GM23338 (cell line): Measurements from ENCODE around the gene MYOF. TPM values are rescaled to one million over a fixed set of nuclear protein-coding genes. Genes with fewer than 3 reads are reported as not detected.
A peak's percentile ranks its signal among the peaks of the same experiment; 100 is the strongest.

Experiments
- ATAC-seq: fragments of 200-7000 bp; cut with Tn5 transposase; 3 replicates; pipeline ENCODE4 v1.9.1; 2020
- DNase-seq: peaks from one replicate; pipeline ENCODE4 v3.0.0-alpha.2; 2015; ENCODE audit warnings: low spot score
- H2AFZ ChIP-seq: fragments of 200-600 bp; sonication (generic); 2 replicates; pipeline ENCODE4 v1.8.0; 2016; ENCODE audit warnings: antibody characterized with exemption, mild to moderate bottlenecking, moderate library complexity
- H3F3A ChIP-seq: fragments of 200-600 bp; sonication (generic); replicated peaks from 2 replicates; pipeline ENCODE4 v1.8.0; 2017; ENCODE audit warnings: antibody characterized with exemption, mixed run types, low read depth
- H3K27ac ChIP-seq: fragments of 200-600 bp; sonication (generic); 2 replicates; pipeline ENCODE4 v1.6.1; 2016; ENCODE audit warnings: low read depth
- H3K27me3 ChIP-seq: fragments of 200-600 bp; sonication (generic); 2 replicates; pipeline ENCODE4 v1.8.0; 2016; ENCODE audit warnings: mild to moderate bottlenecking, mixed run types, moderate library complexity; ENCODE audit not compliant: insufficient read depth
- H3K36me3 ChIP-seq: fragments of 200-600 bp; sonication (generic); 2 replicates; pipeline ENCODE4 v1.8.0; 2016; ENCODE audit warnings: mild to moderate bottlenecking; ENCODE audit not compliant: insufficient read depth
- H3K4me1 ChIP-seq: fragments of 200-600 bp; sonication (generic); 2 replicates; pipeline ENCODE4 v1.8.0; 2016; ENCODE audit warnings: mild to moderate bottlenecking, moderate library complexity; ENCODE audit not compliant: insufficient read depth
- H3K4me2 ChIP-seq: fragments of 200-600 bp; sonication (generic); 2 replicates; pipeline ENCODE4 v1.7.1; 2017; ENCODE audit warnings: mixed run types
- H3K4me3 ChIP-seq: fragments of 200-600 bp; sonication (generic); 2 replicates; pipeline ENCODE4 v1.6.1; 2016; ENCODE audit warnings: mixed run types
- H3K79me2 ChIP-seq: fragments of 200-600 bp; sonication (generic); replicated peaks from 2 replicates; pipeline ENCODE4 v1.8.0; 2017; ENCODE audit warnings: mild to moderate bottlenecking; ENCODE audit not compliant: insufficient read depth
- H3K9me2 ChIP-seq: fragments of 200-600 bp; sonication (generic); 2 replicates; pipeline ENCODE4 v1.8.0; 2017; ENCODE audit not compliant: insufficient read depth
- H4K20me1 ChIP-seq: fragments of 200-600 bp; sonication (generic); replicated peaks from 2 replicates; pipeline ENCODE4 v1.8.0; 2017; ENCODE audit warnings: mild to moderate bottlenecking; ENCODE audit not compliant: insufficient read depth
- H3K27ac Mint-ChIP-seq: 2 replicates; pipeline ENCODE4 v1.8.0; 2020; ENCODE audit warnings: inconsistent platforms, mild to moderate bottlenecking, moderate library complexity, mixed read lengths
- H3K27me3 Mint-ChIP-seq: 3 replicates; pipeline ENCODE4 v1.8.0; 2022; ENCODE audit warnings: low read depth, mild to moderate bottlenecking, moderate library complexity, mixed read lengths, inconsistent platforms; ENCODE audit not compliant: insufficient read depth, poor library complexity
- H3K36me3 Mint-ChIP-seq: 3 replicates; pipeline ENCODE4 v1.8.0; 2021; ENCODE audit warnings: low read depth, mild to moderate bottlenecking, inconsistent platforms, moderate library complexity, mixed read lengths
- H3K4me1 Mint-ChIP-seq: 3 replicates; pipeline ENCODE4 v1.8.0; 2020; ENCODE audit warnings: mild to moderate bottlenecking, inconsistent platforms, mixed read lengths
- H3K4me3 Mint-ChIP-seq: 3 replicates; pipeline ENCODE4 v1.8.0; 2021; ENCODE audit warnings: moderate library complexity, mild to moderate bottlenecking, inconsistent platforms, mixed read lengths
- H3K9me3 Mint-ChIP-seq: 3 replicates; pipeline ENCODE4 v1.8.0; 2020; ENCODE audit warnings: moderate library complexity, mild to moderate bottlenecking, inconsistent platforms, mixed read lengths
- EZH2 ChIP-seq: fragments of 200-600 bp; sonication (generic); IDR thresholded peaks from one replicate; pipeline ENCODE4 v1.8.0; 2017; ENCODE audit warnings: antibody characterized with exemption, mild to moderate bottlenecking, low read depth; ENCODE audit not compliant: unreplicated experiment
- EZH2phosphoT487 ChIP-seq: fragments of 200-600 bp; sonication (generic); IDR thresholded peaks from one replicate; pipeline ENCODE4 v1.8.1; 2018; ENCODE audit warnings: antibody characterized with exemption; ENCODE audit not compliant: unreplicated experiment
- JUNB ChIP-seq: IDR thresholded peaks from one replicate; pipeline ENCODE4 v1.6.1; 2016; ENCODE audit warnings: antibody characterized with exemption; ENCODE audit not compliant: unreplicated experiment
- NANOG ChIP-seq: IDR thresholded peaks from 2 replicates; pipeline ENCODE4 v1.6.1; 2016; ENCODE audit warnings: antibody characterized with exemption, borderline replicate concordance
- POLR2AphosphoS5 ChIP-seq: IDR thresholded peaks from 2 replicates; pipeline ENCODE4 v1.6.1; 2016; ENCODE audit warnings: antibody characterized with exemption, low read depth
- STAT1 ChIP-seq: IDR thresholded peaks from one replicate; pipeline ENCODE4 v1.6.1; 2016; ENCODE audit warnings: antibody characterized with exemption; ENCODE audit not compliant: unreplicated experiment
- ZNF114 ChIP-seq: fragments of 250-450 bp; sonication (Bioruptor Pico); IDR thresholded peaks from 2 replicates; pipeline ENCODE4 v1.5.0; 2020; ENCODE audit warnings: mild to moderate bottlenecking, moderate library complexity
- ZNF331 ChIP-seq: fragments of 250-450 bp; sonication (Bioruptor Pico); IDR thresholded peaks from 2 replicates; pipeline ENCODE4 v1.5.0; 2020; ENCODE audit warnings: low read depth, mild to moderate bottlenecking, moderate library complexity
- polyA plus RNA-seq: library from polyadenylated mRNA; unstranded; fragments of >200 nt; fragmentation: Nextera tagmentation; extraction: Ambion mirVana; gene quantifications from 2 replicates; pipeline ENCODE4 v1.2.1, GENCODE V29; 2016
- total RNA-seq: library from RNA; depleted of rRNA; stranded (reverse); fragments of >200 nt; shearing (Covaris generic); gene quantifications from 2 replicates; pipeline ENCODE4 v1.2.3, GENCODE V29; 2014
- TF ChIP-seq, protein P1 (sequence below): IDR thresholded peaks from 2 replicates; pipeline ENCODE4 v1.6.1; 2016; ENCODE audit warnings: antibody characterized with exemption
- TF ChIP-seq, protein P2 (sequence below), 2 experiments: fragments of 200-600 bp in 1 of 2; sonication (generic) in 1 of 2; conservative IDR thresholded peaks; 2 replicates each; pipeline versions ENCODE4 v1.5.1 to v1.6.1; 2016 to 2017; ENCODE audit warnings: antibody characterized with exemption in 2 of 2, low read depth in 2 of 2, mild to moderate bottlenecking in 2 of 2, moderate library complexity in 1 of 2
- TF ChIP-seq, protein P3 (sequence below): IDR thresholded peaks from one replicate; pipeline ENCODE4 v1.6.1; 2018; ENCODE audit warnings: antibody characterized with exemption; ENCODE audit not compliant: unreplicated experiment

Gene MYOF
- total and polyA plus RNA-seq, 2 experiments from 2014 or later: 0.82 to 1.4 TPM

DNA sequence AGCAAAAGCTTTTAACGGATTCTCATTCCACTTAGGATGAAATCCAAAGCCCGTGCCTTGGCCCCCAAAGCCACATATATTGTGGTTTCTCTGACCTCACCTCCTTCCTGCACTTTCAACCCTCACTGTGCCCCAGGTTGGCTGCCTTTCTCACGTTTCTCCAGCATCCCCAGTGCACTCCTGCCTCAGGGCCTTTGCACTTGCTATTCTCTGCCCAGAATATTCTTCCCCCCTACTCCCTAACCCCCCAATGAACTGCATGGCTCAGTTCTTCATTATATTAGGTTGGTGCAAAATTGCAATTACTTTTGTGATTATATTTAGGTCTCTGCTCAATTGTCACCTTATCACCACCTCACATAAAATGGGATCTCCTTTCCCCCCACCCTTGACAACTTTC, 34.2 kb downstream of the MYOF start:
- peaks cover 28% of the 10 kb centered on the region for H3K4me1 Mint-ChIP-seq
- H3K27ac Mint-ChIP-seq: no peak overlapping the region
- H3K79me2 ChIP-seq: no peaks in the 10 kb centered on the region

DNA sequence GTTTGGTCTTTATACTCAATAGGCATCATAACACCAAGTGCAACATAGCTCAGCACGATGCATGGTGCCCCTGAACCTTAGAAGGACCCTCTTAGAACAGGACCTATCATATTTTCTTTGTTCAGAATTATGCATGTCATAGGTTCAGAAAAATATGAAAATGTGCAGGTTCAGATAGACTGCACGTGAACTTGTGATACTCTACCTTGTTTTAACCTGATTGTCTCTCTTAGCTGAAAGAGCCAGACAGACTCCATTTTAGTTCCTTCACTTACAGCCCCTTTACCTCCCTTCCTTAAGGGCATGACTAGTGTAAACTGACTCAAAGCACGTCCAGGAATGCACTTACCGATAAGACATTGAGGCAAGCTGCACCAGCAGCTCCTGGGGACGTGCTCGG, 35.1 kb downstream of the MYOF start:
- no peaks in the 10 kb centered on the region for H3K79me2 ChIP-seq
- Mint-ChIP-seq H3K4me3 (no peak overlapping the region; the same call in 2 of the 3 replicates), H3K36me3 (no peaks in the 10 kb centered on the region), H3K27me3 (peaks cover 13% of the 10 kb centered on the region), H3K9me3 (no peaks in the 10 kb centered on the region), H3K4me1 (peaks cover 34% of the 10 kb centered on the region), H3K27ac (peak overlapping the region; percentile 66)
- no peaks in the 10 kb centered on the region for H3K9me2 ChIP-seq
- H2AFZ ChIP-seq: no peak overlapping the region
- H3K4me2 ChIP-seq: no peak overlapping the region
- H3K4me1 ChIP-seq: peaks cover 8% of the 10 kb centered on the region
- H3K36me3 ChIP-seq: no peaks in the 10 kb centered on the region
- H3K27me3 ChIP-seq: no peaks in the 10 kb centered on the region
- H3K27ac ChIP-seq: no peak overlapping the region
- H3K4me3 ChIP-seq: no peak overlapping the region
- no peak for ATAC-seq
- TF ChIP-seq, protein P1, sequence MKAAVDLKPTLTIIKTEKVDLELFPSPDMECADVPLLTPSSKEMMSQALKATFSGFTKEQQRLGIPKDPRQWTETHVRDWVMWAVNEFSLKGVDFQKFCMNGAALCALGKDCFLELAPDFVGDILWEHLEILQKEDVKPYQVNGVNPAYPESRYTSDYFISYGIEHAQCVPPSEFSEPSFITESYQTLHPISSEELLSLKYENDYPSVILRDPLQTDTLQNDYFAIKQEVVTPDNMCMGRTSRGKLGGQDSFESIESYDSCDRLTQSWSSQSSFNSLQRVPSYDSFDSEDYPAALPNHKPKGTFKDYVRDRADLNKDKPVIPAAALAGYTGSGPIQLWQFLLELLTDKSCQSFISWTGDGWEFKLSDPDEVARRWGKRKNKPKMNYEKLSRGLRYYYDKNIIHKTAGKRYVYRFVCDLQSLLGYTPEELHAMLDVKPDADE: no peak
- TF ChIP-seq POLR2AphosphoS5: no peak
- no peak for TF ChIP-seq ZNF114 (CRISPR knock-in tag)
- TF ChIP-seq JUNB: no peak
- TF ChIP-seq EZH2: no peak
- TF ChIP-seq, protein P2, sequence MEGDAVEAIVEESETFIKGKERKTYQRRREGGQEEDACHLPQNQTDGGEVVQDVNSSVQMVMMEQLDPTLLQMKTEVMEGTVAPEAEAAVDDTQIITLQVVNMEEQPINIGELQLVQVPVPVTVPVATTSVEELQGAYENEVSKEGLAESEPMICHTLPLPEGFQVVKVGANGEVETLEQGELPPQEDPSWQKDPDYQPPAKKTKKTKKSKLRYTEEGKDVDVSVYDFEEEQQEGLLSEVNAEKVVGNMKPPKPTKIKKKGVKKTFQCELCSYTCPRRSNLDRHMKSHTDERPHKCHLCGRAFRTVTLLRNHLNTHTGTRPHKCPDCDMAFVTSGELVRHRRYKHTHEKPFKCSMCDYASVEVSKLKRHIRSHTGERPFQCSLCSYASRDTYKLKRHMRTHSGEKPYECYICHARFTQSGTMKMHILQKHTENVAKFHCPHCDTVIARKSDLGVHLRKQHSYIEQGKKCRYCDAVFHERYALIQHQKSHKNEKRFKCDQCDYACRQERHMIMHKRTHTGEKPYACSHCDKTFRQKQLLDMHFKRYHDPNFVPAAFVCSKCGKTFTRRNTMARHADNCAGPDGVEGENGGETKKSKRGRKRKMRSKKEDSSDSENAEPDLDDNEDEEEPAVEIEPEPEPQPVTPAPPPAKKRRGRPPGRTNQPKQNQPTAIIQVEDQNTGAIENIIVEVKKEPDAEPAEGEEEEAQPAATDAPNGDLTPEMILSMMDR (conservative IDR thresholded peaks at IDR 0.05; ENCODE audit: low read depth in 2 of 2): no peak
- TF ChIP-seq NANOG: no peak
- TF ChIP-seq STAT1: no peak
- no peak for TF ChIP-seq ZNF331 (CRISPR knock-in tag)
- TF ChIP-seq, protein P3, sequence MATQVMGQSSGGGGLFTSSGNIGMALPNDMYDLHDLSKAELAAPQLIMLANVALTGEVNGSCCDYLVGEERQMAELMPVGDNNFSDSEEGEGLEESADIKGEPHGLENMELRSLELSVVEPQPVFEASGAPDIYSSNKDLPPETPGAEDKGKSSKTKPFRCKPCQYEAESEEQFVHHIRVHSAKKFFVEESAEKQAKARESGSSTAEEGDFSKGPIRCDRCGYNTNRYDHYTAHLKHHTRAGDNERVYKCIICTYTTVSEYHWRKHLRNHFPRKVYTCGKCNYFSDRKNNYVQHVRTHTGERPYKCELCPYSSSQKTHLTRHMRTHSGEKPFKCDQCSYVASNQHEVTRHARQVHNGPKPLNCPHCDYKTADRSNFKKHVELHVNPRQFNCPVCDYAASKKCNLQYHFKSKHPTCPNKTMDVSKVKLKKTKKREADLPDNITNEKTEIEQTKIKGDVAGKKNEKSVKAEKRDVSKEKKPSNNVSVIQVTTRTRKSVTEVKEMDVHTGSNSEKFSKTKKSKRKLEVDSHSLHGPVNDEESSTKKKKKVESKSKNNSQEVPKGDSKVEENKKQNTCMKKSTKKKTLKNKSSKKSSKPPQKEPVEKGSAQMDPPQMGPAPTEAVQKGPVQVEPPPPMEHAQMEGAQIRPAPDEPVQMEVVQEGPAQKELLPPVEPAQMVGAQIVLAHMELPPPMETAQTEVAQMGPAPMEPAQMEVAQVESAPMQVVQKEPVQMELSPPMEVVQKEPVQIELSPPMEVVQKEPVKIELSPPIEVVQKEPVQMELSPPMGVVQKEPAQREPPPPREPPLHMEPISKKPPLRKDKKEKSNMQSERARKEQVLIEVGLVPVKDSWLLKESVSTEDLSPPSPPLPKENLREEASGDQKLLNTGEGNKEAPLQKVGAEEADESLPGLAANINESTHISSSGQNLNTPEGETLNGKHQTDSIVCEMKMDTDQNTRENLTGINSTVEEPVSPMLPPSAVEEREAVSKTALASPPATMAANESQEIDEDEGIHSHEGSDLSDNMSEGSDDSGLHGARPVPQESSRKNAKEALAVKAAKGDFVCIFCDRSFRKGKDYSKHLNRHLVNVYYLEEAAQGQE: no peak
- H3F3A ChIP-seq: peaks cover 7% of the 10 kb centered on the region; the same call in 1 of the 2 replicates
- H4K20me1 ChIP-seq: no peaks in the 10 kb centered on the region
- DNase-seq: no peak

More for the DNA sequence above, 34.2 kb downstream of the MYOF start:
- Histone ChIP-seq H3K36me3 (no peaks in the 10 kb centered on the region), H3K9me2 (no peaks in the 10 kb centered on the region), H4K20me1 (no peaks in the 10 kb centered on the region), H3K27ac (no peak overlapping the region), H2AFZ (no peak overlapping the region), H3K4me3 (no peak overlapping the region), H3K4me2 (no peak overlapping the region), H3K27me3 (no peaks in the 10 kb centered on the region), H3F3A (peaks cover 7% of the 10 kb centered on the region; the same call in 1 of the 2 replicates), H3K4me1 (peaks cover 8% of the 10 kb centered on the region)
- Mint-ChIP-seq H3K36me3 (no peaks in the 10 kb centered on the region), H3K4me3 (no peak overlapping the region), H3K9me3 (no peaks in the 10 kb centered on the region), H3K27me3 (peaks cover 13% of the 10 kb centered on the region)
- ATAC-seq (no peak), DNase-seq (no peak)
- TF ChIP-seq ZNF331 (CRISPR knock-in tag) (no peak), EZH2phosphoT487 (no peak), ZNF114 (CRISPR knock-in tag) (no peak), STAT1 (no peak), NANOG (no peak)
- TF ChIP-seq, protein P3: no peak
